Glomerular visceral epithelial cell (primary cell): Measurements from ENCODE around the gene CDH13.

Source experiments
- DNase-seq: peaks from one replicate; pipeline ENCODE4 v3.0.0-alpha.2; 2016; ENCODE audit errors: extremely low spot score

The CDH13 gene

DNA sequence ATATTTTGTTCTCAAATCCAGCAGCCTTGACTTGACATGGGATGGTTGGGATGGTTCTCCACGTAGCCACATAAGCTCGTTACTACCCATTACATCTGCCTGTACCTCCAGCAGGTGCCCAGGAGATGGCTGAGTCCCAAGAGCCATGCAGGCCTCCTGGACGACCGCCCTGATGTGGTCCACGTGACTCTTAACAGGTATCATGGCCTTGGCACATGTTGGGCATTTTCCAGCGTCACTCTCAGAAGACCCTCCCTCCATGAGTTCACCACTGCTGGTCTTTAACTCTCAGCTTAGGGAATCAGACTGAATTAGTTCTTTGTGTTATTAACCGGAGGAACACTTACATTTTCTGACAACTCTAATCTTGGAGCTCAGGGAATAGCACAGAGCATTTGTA is 161.5 kb downstream of the CDH13 start:
- DNase-seq: no peak

DNA sequence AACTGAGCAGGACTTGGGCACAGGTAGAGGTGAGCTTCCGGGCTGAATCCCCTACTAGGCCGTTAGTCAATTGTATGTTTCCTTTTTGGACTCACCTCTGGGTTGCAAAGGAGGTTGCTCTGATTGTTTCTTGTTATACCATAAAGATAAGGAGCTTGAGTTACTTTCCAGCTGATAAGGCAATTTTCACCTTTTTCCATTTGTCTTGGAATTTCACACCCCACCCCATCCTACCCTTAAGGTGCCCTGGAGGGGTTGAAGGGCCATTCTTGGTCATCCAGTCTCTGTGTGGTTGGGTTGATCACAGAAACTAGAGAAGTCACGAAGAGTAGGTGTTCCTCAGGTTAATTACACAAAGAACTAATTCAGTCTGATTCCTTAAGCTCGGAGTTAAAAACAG is 162.2 kb downstream of the CDH13 start:
- DNase-seq: no peak

DNA sequence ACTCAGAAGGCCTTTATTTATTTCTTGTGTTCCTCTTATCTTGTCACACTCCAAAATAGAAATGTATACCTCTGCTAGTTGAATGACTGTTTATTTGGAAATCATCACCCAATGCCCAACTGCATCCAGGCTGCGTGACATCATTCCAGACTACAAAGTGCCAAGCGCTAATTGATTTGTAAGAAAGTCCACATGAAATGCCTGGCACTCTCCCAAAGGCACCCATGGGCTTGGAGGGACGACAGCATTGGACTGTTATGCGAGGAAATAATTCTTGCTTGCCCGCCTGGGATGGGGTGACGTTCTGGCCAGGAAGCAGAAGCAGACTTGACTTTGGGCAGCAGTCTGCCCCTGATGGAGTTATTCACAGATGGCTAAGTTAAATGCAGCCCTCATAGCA is 165.9 kb downstream of the CDH13 start:
- DNase-seq: no peak

DNA sequence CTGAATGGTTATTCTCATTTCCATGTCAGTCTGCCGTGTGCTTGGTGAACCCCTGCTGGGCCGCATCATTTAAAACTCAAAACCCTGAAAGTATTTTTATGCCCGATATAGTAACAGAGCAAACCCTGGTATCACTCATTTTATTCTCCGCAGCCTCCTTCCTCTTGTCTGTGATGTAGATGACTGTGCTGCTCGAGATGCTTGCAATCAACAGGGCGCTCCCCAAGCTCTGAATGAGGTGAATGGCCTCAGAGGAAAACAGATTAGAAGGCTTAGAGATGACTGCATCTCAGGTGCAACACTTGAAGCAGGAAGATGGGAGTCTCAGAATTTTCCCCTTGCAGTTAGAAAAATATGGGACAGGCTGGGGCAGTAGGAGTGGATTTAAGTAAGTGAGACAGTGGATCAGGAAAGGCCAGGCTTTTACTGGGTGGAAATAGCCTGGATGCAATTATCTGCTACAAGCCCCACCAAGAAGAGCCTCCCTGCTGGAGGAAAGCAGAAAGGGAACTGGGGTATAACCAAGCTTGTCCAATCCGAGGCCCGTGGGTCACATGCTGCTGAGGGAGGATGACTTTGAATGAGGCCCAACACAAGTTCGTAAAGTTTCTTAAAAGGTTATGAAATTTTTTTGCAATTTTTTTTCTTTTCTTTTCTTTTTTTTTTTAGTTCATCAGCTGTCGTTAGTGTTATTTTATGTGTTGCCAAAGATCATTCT is 166.9 kb downstream of the CDH13 start:
- no peak for DNase-seq

DNA sequence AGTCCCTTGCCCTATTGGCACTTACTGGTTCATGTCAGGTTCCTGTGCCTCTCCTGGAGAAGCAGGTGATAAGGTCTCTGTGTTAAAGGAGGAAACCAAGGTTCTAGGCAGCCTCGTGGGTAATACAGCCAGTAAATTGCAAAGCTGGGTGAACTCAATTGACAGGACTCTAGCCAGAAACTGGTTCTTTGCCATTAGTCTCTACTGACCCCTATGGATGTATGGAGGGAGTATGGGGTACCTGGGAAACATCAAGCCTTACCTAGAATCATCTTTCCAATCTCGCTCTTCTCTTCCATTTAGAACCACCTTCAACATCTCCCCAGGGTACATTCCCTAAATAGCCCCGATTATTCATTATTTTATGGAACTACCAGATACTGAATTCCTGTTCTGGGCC is 169.3 kb downstream of the CDH13 start:
- no peak for DNase-seq

DNA sequence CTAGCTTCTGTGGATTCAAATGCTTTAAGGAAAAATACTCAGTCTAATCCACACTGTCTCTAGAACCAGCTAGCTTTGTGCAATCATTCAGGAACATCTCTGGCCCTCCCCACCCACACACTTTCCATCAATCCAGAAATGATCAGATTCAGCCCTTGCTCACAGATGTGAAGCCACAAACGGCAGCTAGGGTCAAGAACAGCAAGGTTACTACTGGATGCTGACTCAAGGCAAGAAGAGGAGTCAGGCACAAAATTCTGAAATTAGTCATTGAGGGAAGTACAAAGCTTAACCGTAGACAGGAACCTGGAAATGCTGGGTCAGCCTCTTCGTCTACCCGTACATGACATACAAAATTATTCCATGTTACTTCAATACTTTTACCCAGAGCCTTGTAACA is 174.6 kb downstream of the CDH13 start:
- DNase-seq: no peak

DNA sequence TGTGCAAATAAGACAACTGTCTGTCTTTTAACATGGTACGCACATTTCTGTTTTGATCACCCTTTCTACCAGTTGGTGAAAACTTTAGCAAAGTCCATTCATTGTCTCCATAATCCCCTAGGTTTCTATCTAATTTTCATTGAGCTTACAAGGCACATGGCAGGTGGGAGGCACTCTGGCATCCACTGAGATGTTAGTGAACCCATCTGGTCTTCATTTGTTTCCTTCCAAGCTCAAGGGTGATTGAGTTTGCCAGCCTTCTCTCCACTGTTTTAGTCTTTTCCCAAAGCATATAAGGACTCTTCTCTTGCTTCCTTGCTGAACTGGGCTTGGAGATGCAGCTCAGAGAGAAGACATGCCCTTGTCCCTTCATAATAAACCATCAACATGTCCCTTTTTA is 179.1 kb downstream of the CDH13 start:
- no peak for DNase-seq

DNA sequence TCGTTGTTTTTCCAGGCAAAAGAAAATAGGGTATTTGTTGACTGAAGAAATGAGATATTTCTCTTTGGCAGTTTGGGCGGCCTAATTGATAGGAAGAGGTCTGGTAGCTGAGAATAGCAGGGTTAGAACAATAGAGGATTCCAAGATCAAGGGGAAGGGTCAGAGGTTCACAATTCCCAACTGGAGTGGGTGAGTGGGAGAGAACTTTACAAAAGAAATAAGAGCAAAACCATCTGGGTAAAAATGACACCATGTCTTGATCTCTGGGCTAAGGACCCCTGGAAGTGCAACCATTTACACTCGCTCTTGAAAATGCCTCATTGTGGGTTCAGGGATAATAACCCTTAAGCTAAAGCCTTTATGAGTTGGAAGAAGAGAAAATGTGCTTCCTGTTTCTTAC is 180.5 kb downstream of the CDH13 start:
- DNase-seq: no peak

DNA sequence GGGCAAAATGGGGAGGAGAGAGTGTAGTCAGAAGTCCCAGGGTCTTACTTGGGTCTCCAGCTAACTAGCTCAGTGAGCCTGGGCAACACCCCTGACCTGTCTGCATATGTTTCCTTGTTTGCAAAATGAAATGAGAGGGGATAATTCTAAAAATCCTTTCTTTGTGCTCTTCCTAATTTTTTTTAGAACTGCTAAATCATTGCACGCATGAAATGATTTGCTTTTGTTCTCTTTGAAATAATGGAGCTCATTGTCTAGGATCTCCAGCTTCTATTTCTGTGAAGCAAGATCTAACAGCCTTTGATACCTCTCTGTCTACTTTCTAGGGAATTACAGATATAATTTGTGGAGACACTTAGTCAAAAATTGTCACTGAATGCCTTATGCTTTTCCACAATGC is 181.3 kb downstream of the CDH13 start:
- DNase-seq: no peak

DNA sequence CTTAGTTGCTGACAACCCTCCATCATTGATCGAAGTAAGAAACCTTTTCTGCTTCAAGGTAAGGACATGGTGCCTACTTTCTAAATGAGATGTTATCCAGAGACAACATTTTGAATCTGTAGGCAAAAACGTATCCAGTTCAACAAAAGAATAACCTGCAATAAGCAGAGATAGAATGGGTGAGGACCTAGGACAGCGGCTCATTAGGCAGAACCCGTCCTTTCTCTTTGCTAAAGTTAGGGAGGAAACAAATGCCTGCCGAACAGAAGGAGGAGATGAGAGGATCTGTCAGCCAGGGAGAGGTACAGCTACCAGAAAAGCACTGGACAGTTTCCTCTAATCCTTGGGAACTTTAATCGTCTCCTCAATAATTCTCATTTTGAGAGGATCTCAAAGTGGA is 183.3 kb downstream of the CDH13 start:
- DNase-seq: no peak

DNA sequence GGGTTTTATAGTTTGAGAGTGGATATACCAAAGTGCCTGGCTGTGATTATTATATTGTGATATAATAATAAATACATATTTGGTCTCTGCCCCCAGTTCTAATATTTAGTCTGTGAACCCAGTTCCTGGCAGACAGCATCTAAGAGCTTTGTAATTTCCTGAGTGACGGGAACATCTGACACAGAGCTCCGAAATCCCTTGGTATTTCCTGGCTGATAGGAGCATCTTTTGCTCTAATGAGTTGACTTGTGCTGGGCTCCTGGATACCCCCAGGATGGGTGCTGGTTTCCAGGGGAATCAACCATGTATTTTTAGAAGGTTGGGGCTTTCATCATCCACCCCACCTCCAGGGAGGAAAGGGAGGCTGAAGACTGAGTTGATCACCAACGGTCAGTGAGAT is 187.3 kb downstream of the CDH13 start:
- no peak for DNase-seq

DNA sequence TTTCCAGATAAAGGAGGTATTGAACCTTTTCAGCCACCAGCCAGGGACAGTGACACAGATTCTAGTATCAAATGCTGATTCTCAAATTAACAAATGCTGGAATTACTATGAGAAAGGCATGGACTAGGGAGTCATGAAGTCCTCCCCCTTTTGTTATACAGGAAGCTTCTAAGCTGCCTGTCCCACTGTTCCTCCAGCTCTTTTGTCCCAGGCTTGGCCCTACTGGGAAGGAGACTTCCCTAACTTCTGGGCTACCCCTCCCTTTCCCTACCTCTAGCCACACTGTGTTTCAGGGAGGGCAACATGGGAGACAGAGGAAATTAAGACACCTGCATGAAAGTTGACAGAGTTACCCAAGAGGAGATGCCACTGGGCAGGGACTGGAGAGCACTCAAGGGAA is 192.5 kb downstream of the CDH13 start:
- DNase-seq: no peak

DNA sequence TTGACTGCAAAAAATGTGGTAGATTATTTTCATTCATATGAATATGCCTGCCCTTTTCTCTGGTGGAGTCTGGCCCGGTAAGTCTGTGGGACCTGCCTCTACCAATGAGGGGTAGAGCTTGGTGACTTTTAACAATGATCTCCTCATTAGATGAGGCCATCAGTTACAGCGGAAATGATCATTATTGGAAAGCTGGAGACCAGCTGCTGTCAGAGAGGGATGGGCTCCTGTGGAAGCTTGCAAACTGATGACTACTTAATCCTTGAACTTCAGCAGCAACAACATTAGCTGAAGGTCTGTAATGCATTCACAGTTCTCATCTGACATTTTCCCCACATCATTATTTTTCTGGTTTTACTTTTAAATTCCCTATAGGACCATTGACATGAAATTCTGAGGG is 194.1 kb downstream of the CDH13 start:
- DNase-seq: no peak

DNA sequence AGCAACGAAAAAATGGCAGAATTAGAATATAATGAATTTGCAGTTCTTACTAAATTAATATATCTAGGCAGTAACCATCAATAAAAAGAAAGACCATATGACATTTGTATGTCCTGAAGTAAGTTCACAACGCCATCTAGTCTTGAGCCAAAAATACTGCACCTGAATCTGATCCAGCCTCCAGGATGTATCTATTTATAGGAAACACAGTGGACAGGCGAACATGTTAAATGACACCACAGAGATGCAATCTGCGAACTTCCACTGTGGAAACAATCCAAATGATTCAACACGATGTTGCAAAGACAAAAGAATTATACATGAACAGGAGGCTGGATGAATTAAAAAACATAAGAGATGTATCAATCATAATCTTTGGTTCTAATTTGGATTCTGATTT is 197.6 kb downstream of the CDH13 start:
- DNase-seq: no peak

DNA sequence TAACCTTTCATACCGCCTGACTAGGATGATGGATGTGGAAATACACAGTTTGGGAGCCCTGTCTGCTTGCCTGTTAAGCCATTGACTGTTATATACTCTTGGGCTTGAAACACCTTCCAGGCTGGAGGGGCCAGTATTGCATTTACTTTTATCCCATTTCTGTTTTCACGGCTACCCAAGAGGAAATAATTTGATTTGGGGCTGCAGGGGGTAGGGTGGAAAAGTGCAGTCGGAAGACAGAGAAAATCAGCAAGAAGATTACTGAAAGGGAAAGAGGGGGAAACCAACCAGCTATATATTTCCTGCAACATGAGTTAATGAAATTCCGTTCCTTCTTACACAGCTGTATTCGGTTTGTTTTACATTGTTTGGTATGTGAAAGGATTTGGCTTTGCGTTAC is 202.5 kb downstream of the CDH13 start:
- DNase-seq: no peak

DNA sequence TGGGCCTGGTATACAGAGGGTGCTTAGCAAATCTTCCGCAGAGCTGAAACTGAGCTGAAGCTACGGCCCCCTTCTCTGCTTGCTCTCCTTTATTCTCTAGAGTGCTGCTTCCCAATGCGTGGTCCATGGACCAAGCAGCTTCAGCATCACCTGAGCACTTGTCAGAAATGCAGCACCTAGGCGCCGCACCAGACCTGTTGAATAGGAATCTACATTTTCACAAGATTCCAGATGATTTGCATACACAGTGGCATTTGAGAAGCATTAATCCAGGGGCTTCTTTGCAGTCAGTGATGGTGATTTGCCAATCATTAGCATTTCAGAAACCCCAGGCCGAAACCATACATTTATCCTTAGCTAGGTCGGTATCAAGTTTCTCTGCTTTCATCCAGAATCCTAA is 204.2 kb downstream of the CDH13 start:
- no peak for DNase-seq

DNA sequence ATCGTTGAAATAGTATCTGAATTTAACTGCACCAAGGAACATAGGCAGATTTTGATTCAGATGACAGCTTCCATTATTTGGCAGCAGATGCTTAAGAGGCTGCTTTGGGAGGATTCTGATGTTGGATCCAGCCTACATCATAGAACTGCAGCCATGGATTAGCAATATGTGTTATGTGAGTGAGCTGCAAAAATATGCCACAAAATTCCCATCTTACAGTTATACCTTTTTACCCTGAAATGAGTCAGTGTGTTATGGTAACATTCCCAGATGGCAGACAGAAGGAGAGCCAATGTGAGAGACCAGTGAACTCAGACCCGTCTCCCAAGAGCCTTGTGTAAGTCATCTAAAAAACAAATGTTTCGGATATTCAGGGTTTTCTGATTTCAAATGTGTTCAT is 206.1 kb downstream of the CDH13 start:
- DNase-seq: no peak

DNA sequence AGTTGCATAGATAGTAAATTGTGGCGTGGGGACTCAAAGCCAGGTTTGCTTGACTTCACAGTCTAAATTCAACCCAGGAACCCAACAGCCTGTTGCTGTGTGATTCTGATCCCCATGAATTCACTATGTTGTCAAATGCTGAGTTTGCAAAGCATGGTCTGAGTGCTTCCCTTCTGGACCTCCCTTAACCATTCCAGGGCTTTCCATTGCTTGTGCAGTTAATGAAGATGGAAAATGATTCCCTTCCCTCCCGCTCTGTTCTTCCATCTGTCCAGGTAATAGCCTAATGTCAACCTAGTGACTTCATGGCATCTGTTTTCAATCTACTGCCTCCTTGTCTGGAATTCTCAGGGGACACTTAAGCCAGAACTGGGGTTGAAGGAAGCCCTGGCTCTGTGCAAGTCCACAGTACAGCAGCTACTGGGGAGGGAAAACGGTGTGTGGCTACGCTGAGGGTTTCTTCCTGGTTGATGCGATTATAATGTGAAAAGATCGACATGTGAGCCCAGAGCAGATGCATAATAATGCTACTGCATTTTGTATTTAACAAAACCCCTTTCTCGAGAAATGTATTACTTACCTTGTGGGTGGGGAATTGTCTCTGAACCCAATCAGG is 206.7 kb downstream of the CDH13 start:
- no peak for DNase-seq

DNA sequence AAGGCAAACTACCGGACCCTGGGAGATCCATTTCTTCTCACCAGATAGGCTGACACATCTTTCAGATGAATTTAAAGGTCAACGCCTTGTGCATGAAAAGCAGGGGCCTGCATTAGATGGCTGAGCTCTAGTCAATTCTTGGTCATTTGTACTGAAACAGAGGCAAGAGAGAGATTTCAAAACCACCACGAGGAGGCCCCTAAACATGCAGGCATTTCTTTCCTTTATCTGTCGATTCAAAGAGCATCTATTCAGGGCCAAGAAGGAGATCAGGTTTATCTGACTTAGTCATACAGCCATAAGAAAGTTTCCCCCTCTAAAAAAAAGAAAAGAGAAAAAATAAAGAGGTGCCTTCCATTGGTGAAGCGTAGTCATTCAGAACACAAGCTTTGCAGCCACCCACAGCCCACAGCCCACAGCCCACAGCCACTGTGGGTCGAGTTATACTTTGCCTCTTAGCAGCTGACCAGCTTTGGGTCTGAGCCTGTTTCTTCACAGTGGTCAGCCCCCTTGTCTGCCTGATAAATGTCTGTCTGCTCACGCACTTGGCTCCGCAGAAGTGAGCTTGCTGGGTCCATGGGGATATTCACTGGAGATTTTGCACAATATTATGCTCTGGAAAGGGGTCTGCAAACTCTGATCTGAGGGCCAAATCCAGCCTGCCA is 207.5 kb downstream of the CDH13 start:
- DNase-seq: no peak

DNA sequence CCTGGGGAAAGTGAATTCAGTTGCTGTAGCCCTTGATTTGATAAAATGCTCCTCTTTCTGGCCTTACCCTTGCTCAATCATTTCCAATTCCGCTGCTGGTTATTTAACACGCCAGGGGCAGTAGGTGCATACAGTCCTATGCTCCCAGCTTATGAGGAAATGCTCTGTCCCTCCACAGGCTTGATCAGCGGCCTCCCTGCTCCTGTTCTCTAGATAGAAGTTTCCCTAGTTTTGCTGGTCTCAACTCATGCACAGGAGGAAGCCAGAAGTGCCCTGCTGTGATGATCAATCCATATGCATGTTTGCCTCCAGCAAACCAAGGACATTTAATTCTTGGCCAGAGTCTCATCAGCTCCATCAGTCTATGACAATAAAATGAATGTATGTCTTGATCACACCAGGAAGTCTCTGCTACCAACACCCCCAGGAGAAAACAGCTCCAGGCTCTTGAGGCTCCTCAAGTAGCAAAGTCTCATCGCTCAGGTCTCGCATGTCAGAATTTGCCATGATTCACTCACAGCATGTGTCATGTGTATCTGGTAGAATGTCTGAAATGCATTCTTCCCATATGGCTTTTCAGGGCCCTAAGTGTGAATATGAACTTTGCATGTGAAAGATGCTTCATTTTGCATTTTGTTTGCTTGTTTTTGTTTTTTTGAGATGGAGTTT is 208.9 kb downstream of the CDH13 start:
- no peak for DNase-seq

DNA sequence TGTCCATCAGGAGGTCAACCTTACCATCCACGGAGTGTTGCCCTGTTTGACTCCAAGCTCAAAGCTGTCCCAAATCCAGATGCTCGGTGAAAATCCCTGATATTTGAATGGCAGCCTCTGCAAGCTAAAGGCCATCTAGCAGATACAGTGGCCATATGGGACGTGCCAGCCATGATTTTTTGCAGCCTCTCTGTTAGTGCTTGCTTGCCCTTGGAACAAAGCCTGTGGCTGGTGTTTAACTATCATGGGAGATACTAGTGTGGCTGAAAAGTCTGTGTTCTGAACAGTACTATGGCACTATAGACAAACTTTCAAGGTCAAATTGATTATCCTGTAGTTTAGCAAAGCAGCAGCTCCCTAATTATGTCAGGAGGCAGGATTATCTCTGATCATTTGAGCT is 214.3 kb downstream of the CDH13 start:
- no peak for DNase-seq

DNA sequence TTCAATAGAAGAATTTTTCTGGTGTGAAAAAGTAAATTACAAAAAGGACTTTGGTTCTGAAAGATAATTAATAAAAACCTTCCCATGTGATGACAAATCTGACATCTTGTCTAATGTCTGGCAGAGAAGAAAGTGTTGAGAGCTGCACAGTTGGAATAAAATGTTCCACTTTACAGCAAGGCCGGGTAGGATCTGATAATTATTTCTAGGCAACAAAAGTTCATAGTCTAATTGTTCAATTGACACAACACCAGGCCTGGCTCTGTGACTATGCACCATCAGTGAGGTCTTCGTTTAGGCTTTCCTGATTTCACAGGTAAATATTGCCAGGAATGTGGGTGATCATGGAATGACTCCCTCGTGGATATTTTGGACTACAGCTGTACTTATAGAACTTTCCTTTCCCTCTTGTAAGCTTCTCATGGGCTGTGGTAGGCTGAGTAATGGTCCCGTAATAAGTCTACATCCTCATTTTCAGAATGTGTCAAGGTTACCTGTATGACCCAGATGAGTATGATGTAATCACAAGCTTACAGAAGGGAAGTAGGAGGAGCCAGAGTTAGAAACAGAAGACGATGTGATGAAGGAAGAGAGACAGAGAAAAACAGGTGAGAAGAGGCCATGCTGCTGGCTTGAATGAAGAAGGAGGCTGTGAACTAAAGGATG is 217.0 kb downstream of the CDH13 start:
- no peak for DNase-seq
